ENCODE measurements around the gene ACAA2.

ACAA2 gene

DNA sequence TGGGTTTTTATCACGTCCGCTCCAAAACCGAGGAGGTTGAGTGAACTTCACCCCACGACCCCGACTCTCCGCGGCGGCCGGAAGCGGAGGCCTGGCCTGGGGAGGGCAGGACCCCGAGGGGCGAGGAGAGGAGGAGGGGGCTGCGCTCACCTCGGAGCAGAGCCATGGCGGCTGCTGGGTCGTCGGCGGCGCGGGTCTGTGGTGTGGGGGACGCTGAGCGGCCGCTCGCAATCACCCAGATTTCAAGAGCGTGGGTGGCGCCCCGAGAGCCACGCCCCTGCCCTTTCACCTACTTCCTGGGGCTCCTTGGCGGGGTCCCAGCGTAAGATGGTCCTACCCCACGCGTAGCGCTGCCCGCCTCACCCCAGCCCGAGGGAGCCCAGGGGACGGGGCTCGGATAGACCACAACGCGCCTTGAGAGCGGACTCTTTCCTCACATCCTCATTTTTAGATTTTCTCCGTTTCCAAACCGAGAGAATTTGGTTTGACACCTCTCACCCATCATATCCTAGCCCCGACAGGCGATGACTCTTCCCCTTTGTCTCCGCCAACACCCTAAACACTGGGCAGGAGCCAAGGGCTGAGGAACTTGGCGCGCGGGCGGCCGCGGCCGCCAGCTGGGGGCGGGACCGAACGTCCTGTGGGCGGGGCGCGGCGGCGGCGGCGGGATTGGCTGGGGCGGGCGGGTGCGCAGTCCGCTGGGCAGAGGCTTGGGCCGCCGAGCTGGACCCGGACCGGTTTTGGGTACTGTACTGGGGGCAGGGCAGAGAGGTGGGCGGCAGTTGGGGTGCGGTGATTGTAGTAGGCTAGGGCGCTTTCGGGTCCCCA is at the start of gene ACAA2:
Gene ACAA2, minus strand, starts transcription at position 215 of the 828 bp plus-strand sequence. Its CDS starts 49 bp downstream, at position 166.
- peak; percentile 83 for DNase-seq

DNA sequence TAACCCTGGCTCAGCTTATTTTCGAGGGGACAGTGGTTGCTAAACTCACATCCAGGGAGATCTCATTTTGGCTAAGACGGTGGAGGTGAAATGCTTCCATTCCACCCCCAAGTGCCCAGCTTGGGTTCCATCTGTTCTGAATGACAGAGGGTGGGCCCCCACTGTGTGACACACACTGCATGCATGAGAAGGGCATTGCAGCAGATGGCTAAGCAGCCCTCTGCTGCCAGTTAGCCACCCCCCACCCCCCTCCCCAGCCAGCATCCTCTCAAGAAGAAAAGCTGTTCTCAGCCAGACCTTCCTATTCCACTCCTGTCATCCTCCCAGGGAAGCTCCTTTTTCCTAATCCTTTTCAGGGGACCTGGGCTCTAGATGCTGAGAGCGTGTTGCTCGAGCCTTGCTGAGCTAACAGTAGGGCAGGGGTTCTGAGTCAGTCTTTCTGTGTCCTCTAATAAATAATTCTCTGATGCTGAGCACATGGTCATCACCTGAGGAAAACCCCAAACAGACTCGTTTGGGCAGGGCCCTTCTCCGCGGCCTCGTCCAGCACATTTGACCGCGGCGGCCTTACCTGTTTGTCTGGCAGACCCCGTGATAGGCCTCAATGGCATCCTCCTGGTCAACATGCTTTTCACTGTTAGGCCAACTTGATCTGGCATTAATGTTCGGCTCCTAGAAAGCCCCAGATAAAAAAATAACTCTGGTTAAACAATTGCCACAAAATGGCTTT is 49.5 kb upstream of the ACAA2 start:
- DNase-seq, result no peak

DNA sequence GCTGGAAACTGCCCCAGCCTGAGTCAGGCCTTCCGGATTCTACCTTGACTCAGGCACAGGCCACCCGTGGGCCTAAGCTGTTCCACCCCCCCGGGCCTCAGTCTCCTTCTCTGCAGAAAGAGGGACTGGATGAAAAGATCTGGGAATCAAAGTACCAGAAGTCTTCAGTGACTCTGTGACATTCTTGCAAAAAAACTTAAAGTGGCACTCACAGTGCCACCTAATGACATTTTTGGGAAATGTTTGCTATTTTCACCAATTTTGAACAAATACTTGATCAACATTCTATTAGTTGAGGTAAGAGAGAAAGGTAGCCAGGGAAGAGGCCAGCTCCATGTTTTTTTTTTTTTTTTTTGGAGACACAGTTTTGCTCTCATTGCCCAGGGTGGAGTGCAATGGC is 48.3 kb upstream of the ACAA2 start:
- peak; percentile 37 for DNase-seq

- no peak for DNase-seq
These were observed 46.4 kb upstream of the ACAA2 start for GRCh38 chr18:49859725-49860124.

DNA sequence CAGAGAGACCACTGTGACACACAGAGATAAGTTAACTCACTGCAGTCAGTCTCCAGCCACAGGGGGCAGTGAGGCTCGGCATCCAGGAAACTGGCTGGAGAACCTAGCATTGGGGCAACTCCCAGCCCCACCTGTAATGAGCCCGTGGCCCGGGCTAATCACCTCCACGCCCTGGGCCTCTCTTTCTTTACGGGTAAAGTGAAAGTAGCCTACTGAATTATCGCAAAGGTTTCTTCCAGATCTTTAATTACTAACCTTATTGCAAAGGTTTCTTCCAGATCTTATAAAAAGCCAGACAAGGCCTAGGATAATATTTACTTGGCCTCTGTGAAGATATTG is 45.7 kb upstream of the ACAA2 start:
- DNase-seq, result no peak

DNA sequence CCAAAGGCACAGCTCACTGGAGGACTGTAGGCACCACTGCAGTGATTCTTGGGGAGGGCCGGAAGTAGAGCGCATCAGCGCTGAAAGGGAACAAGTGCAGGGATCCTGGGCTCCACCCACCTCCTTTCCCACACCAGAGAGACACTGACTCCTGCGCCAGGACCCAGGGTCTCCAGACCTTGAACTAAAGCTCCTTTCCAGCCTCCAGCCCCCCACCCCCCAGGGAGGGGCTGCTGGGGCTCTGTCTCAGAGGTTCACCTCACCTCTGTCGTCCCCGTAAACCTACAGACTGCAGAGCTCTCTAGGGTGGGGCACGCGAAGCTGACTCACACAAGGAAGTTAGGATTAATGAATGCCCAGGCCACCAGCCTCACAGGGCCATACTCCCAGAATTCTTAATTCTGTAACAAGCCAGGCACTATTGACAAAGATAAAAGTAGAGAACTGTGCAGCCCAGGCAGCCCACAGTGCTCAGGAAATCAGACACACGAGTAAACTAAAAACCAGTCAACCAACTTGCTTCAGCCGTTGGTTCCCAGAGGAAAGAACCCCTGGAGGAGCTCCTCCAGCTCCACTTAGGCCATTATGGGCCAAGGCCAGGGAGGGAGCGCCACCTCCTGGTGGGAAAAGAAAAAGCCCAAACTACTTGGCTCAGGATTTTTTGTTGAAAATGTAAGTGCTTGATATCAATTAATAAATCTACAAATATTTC is 45.1 kb upstream of the ACAA2 start:
- DNase-seq, result peak; percentile 63

DNA sequence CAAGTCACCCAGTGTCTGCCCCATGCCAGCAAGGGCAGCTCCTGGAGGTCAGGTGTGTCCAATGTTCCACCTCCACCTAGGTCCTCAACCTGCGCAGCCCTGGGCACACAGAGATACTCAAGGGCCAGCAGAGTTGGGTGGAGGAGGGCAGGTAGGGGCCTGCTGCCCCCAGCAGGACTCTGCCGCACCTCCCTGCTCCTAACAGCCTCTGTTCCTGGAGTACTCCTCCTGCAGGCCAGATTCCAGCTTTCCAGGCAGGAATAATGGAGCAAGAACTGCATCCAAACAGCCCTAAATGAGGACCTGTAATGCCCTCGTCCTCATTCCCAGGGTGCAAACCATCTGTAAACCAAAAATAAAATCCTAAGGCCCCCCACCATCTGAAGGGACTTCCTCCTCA is 44.4 kb upstream of the ACAA2 start:
- DNase-seq, result no peak

GRCh38 chr18:49856496-49856895 is 43.2 kb upstream of the ACAA2 start:
- no peak for DNase-seq

DNA sequence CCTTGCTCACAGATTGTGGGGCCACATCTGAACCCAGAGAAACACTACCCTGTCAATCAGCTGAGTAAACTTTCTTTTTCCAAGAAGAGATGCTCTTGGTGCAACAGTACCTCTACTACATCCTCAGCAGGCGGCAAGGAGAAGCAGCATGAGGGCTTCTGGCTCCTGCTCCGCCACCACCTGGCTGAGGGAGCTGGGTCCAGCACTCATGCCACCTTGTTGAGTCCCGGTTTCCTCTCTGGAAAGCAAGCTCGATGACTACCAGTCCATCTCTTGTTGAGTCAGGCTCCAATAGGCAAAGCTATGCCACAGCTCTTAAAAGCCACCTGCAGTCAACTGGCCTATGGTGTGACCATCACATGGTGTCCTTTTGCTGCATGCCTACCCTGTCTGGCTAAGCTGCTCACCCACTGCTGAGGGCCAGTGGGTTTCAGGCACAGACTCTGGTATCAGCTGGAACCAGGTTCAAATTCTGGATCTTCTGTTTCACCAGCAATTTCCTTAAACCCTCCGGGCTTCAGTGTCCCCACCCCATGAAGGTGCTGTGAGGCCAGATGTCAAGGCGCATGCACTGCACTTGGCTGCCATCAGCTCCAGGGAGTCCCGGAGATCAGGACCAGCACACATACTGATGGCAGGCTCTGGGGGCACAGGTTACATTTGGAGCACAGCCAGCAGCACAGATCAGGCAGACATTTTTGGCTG is 42.5 kb upstream of the ACAA2 start:
- no peak for DNase-seq

DNA sequence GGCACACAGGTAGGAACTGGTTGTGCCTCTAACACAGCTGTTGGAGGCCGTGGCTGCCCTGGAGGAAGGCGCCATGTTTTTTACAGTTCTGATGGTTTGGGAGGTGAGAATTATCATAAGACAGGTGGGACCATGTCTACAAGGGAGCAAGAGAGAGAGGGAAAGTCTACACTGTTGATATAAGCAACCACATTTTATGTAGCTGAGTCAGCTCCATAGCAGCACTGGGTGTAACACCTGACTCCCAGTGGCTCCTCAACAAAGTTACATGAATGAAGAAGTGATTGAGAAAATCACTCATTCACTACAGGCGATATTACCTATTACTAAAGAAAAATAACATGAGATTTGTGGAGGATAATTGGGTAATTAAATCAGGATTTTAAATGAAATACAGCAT is 41.3 kb upstream of the ACAA2 start:
- no peak for DNase-seq

DNA sequence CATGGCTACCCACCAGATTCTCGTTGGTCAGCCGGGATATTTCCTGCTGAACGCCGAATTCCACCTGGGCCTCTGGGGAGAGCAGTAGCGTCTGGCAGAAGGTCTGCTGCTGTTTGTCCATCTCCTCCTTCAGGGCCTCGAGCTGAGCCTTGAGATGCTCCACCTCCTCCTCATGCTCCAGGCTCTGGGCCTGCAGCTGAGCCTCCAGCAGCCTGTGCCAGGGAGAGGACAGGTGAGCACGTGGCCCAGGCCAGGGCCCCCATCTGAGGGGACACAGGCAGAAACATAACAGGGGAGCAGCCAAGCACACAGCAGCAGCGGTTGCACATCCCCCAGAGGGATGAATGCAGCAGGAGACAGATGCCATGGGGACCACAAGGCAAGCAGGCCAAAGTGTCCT is 40.1 kb upstream of the ACAA2 start:
- DNase-seq, result no peak

DNA sequence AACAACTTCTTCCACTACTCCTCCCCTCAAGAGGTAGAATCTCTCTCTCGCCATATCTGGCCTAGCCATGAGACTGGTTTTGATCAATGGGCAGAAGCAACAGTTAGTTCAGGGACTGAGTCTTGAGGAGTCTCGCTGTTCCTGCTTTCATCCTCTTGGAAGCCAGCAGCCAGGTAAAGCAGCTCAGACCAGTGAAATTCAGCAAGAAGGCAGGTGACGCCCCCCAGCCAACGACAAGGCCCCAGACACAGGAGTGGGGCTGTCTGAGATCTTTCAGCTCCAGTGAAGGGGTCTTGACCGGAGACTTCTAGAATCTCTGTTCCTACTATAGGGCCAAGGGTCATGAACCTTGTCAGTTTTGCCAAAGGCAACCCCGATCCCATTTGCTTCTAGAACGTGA is 39.7 kb upstream of the ACAA2 start:
- no peak for DNase-seq

DNA sequence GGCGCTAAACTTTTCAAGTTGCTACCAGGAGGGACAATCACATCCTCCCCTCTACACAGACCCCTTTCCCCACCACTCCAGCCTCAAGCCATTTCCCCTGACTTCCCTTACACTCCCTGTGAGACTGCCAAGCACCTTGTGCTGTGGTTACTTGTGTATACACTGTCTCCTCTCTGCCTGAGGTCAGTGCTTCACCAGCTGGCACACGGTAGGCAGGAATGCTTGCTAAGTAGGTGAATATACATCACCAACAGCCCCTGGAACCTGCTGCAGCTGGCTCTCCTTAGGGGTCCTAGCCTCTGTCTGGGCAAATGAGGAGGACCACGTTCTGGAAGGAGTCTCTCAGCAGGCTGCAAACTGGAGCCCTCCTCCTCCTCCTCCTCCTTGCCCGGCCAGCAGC is 38.3 kb upstream of the ACAA2 start:
- no peak for DNase-seq

- no peak for DNase-seq
These were observed 37.3 kb upstream of the ACAA2 start for GRCh38 chr18:49850636-49851035.

GRCh38 chr18:49849331-49850217 is 36.2 kb upstream of the ACAA2 start:
- DNase-seq, result no peak

DNA sequence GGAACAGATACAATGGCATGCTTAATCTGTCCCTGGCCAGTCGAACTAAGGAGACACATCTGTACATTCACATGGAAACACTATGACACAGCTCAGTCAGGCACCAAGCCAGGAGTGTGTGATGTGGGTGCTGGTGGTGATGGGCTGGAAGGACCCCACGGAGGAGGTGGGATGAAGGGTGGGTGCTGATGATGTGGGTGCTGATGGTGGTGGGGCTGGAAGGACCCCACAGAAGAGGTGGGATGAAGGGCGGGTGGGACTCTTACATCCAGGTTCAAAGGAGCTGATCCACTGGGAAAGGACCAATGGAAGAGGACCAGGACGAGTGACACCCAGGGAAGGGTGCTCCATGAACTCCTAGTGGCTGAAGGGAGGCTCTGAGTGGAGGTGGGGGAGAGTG is 34.8 kb upstream of the ACAA2 start:
- DNase-seq, result no peak

- DNase-seq, result no peak
These were observed 34.2 kb upstream of the ACAA2 start for GRCh38 chr18:49847524-49847923.

- no peak for DNase-seq
These were observed 33.6 kb upstream of the ACAA2 start for GRCh38 chr18:49846718-49847470.

- DNase-seq, result no peak
These were observed 33.0 kb upstream of the ACAA2 start for GRCh38 chr18:49846361-49846662.

DNA sequence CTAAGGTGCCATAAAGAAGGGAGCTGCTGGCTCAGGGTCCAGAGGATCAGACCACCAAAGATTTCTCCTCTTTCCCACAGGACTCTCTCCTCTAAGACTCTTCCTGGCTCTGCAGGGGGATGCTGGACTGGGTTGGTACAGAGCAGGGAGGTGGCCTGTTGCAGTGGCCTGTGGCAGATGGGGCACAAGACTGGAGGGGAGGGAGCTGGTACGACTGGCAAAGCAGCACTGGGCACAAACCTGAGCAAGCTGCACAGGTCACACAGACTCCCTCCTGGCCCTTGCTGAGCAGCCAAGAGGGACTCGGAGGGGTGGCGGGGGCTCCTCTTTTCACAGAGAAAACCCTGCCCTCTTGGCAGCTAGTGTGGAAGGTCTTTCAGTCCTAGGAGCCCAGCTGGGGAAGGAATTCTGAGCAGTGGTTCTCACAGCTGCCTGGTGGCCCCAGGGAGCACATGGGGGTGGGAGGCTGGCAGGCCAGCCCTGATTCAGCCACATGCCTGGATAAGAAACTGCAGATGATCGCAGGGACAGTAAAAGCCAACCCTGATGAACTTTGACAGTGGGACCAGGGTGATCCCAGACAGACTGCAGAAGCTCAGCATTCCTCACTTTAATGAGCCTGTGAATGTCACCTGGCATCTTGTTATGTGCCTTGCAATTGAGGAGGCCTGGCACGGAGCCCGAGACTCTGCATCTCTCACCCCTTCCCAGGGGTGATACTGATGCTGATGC is 32.5 kb upstream of the ACAA2 start:
- DNase-seq, result no peak

- DNase-seq, result no peak
These were observed 31.6 kb upstream of the ACAA2 start for GRCh38 chr18:49844903-49845302.

Data from CD4-positive, alpha-beta T cell treated with Interleukin-10 for 1 hour (primary cell).